Measurements from ENCODE around the gene CCDC142.
"Not testable (repeated sequence)": the region's sequence is repeated elsewhere in the genome, so short reads cannot be mapped to it uniquely, and the experiment has no call there.

The CCDC142 gene

GRCh38 chr2:74470742-74471141 lies 12.1 kb downstream of the CCDC142 start:
- DNase-seq: not testable (repeated sequence)

GRCh38 chr2:74464406-74464805 lies 18.4 kb downstream of the CCDC142 start:
- no peak for DNase-seq

GRCh38 chr2:74462786-74463105 lies 20.1 kb downstream of the CCDC142 start:
- no peak for DNase-seq

GRCh38 chr2:74462054-74462785 lies 20.6 kb downstream of the CCDC142 start:
- no peak for DNase-seq

- no peak for DNase-seq
Measured at GRCh38 chr2:74461187-74462053, 21.4 kb downstream of the CCDC142 start.

- not testable (repeated sequence) for DNase-seq
Measured at GRCh38 chr2:74460187-74460586, 22.6 kb downstream of the CCDC142 start.

GRCh38 chr2:74459503-74460118 lies 23.2 kb downstream of the CCDC142 start:
- DNase-seq: not testable (repeated sequence)

- no peak for DNase-seq
Measured at GRCh38 chr2:74458938-74459363, 23.8 kb downstream of the CCDC142 start.

GRCh38 chr2:74458132-74458937 lies 24.5 kb downstream of the CCDC142 start, which contains the start of gene WBP1:
Gene WBP1 (plus strand): TSS chr2:74458438. CDS start chr2:74458603, 165 bp downstream.
- peak; percentile 100 for DNase-seq

- peak; percentile 88 for DNase-seq
Measured at GRCh38 chr2:74457549-74458131, 25.2 kb downstream of the CCDC142 start.

GRCh38 chr2:74457129-74457548 lies 25.7 kb downstream of the CCDC142 start:
- no peak for DNase-seq

- peak; percentile 99 for DNase-seq
Measured at GRCh38 chr2:74454654-74455511, 27.9 kb downstream of the CCDC142 start, which contains the start of gene INO80B. Gene INO80B (plus strand): TSS chr2:74455087. CDS start chr2:74455117, 30 bp downstream.

GRCh38 chr2:74450570-74451190 lies 32.1 kb downstream of the CCDC142 start:
- DNase-seq: no peak

GRCh38 chr2:74448771-74449170 lies 34.0 kb downstream of the CCDC142 start:
- DNase-seq: no peak

GRCh38 chr2:74447230-74447999 lies 35.4 kb downstream of the CCDC142 start:
- DNase-seq: no peak

- no peak for DNase-seq
Measured at GRCh38 chr2:74444498-74445318, 38.1 kb downstream of the CCDC142 start.

GRCh38 chr2:74442483-74443297 lies 40.1 kb downstream of the CCDC142 start:
- DNase-seq: not testable (repeated sequence)
